Naive B cell (primary cell): ENCODE data around the gene KLF8. TPM values are rescaled to one million over a fixed set of nuclear protein-coding genes. Genes with fewer than 3 reads are reported as not detected.

ENCODE experiments used
- ATAC-seq, 2 donors: fragments of 150-1000 bp; cut with Tn5 transposase; 2 replicates each; pipeline ENCODE4 v1.10.0; 2021; ENCODE audit warnings: low read depth in 2 of 2, mild to moderate bottlenecking in 2 of 2, moderate library complexity in 2 of 2
- DNase-seq: peaks from one replicate; pipeline ENCODE4 v3.0.0; 2022
- H3K27ac Mint-ChIP-seq, 6 donors: one replicate each; pipeline ENCODE4 v1.8.0; 2020 to 2022; ENCODE audit warnings: mild to moderate bottlenecking in 6 of 6, mixed read lengths in 6 of 6, moderate library complexity in 5 of 6, inconsistent platforms in 2 of 6
- H3K27me3 Mint-ChIP-seq, 3 donors: one replicate each; pipeline ENCODE4 v1.8.0; 2021 to 2022; ENCODE audit warnings: mixed read lengths in 3 of 3, mild to moderate bottlenecking in 1 of 3
- H3K36me3 Mint-ChIP-seq, 2 donors: one replicate each; pipeline ENCODE4 v1.8.0; 2020 to 2022; ENCODE audit warnings: mixed read lengths in 2 of 2, inconsistent platforms in 1 of 2, mild to moderate bottlenecking in 1 of 2
- H3K4me1 Mint-ChIP-seq, 3 donors: one replicate each; pipeline ENCODE4 v1.8.0; 2020 to 2022; ENCODE audit warnings: mixed read lengths in 3 of 3, inconsistent platforms in 1 of 3, mild to moderate bottlenecking in 1 of 3, moderate library complexity in 1 of 3
- H3K4me3 Mint-ChIP-seq, 8 donors: one replicate each; pipeline ENCODE4 v1.8.0; 2020 to 2022; ENCODE audit warnings: mild to moderate bottlenecking in 8 of 8, mixed read lengths in 8 of 8, moderate library complexity in 8 of 8, inconsistent platforms in 2 of 8
- H3K9me3 Mint-ChIP-seq, 7 donors: one replicate each; pipeline ENCODE4 v1.8.0; 2020 to 2022; ENCODE audit warnings: mixed read lengths in 7 of 7, mild to moderate bottlenecking in 5 of 7, inconsistent platforms in 2 of 7, moderate library complexity in 1 of 7
- polyA plus RNA-seq, 6 donors: library from polyadenylated mRNA; unstranded; fragments of 300-500 nt; fragmentation: Illumina TruSeq; gene quantifications; one replicate each; pipeline ENCODE4 v1.2.3, GENCODE V29; 2021; ENCODE audit warnings: low read depth in 6 of 6

Gene KLF8
- polyA plus RNA-seq, 6 donors from 2014 or later: 6.8 to 20.7 (median 12.6) TPM

GRCh38 chrX:56319165-56319564, 87.0 kb downstream of the KLF8 start:
- ATAC-seq: no peak
- H3K27ac Mint-ChIP-seq: no peak overlapping the region
- peaks cover 2 to 27% (median 15%) of the 10 kb centered on the region in 7 donors for H3K9me3 Mint-ChIP-seq
- peaks cover 0 to 6% (median 0%) of the 10 kb centered on the region in 3 donors for H3K27me3 Mint-ChIP-seq
- no peak overlapping the region for H3K4me3 Mint-ChIP-seq
- H3K36me3 Mint-ChIP-seq: no peaks in the 10 kb centered on the region
- no peak for DNase-seq
- no peaks in the 10 kb centered on the region for H3K4me1 Mint-ChIP-seq
